Activated CD4-positive, alpha-beta T cell treated with anti-CD3 and anti-CD28 coated beads for 24 hours (primary cell): ENCODE measurements around the gene TAGLN3.

Experiments
- DNase-seq, 2 donors: peaks; one replicate each; pipeline ENCODE4 v3.0.0-alpha.2; 2020; ENCODE audit warnings: low read depth in 2 of 2

Gene TAGLN3

GRCh38 chr3:111978583-111979433 is 19.9 kb upstream of the TAGLN3 start, which contains the start of gene ABHD10:
Gene ABHD10, plus strand, starts transcription at chr3:111979026. Its CDS starts 36 bp downstream, at chr3:111979062.
- peak; percentile 94 to 97 for DNase-seq

GRCh38 chr3:111979434-111980038 is 19.2 kb upstream of the TAGLN3 start:
- DNase-seq, result no peak

- DNase-seq, result no peak
Observed at GRCh38 chr3:111980716-111981456, 17.8 kb upstream of the TAGLN3 start.

DNA sequence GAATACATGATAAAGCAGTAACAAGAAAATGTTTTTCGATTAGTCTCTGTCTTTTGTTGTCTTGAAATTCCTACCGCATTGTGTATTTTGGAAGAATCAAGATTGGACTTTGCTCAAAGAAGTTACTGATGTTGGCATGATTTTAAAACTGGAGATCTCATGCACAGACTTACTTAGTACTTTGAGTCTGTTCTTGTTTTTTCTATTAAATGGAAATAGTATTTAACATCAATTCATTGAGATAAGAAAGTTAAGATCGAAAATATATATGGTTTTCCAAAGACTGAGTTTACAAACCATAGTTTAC is 17.3 kb upstream of the TAGLN3 start:
- DNase-seq, result no peak

DNA sequence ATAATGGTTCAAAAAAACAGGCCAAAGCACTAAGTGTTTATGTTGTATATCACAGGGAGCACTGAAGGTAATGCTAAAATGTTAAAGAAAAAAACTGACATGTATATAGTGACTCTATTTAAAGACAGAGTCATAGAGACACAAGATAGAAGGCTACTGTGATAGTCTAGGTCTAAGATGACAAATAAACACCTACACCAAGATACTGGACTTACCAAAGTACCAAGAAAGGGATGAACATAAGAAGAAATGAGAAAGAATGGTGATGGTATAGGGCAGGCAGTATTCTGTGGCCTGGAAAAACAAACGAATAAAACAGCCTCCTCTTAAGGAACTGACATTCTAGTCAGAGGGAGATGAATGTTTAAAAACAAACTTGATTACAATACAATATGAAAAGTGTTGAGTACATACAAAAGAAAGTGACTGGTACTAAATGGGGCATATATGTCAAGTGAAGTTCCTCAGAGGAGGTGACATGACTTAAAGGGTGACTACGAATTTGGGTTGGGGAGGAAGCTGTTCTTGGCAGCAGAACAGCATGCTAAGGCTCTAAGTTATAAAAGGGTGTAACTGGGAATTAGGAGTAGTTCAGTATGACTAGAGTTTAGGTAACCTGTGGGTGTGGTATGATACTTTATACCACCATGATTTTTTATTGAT is 14.0 kb upstream of the TAGLN3 start:
- DNase-seq, result no peak

GRCh38 chr3:111986800-111987199 is 11.9 kb upstream of the TAGLN3 start:
- DNase-seq, result no peak

DNA sequence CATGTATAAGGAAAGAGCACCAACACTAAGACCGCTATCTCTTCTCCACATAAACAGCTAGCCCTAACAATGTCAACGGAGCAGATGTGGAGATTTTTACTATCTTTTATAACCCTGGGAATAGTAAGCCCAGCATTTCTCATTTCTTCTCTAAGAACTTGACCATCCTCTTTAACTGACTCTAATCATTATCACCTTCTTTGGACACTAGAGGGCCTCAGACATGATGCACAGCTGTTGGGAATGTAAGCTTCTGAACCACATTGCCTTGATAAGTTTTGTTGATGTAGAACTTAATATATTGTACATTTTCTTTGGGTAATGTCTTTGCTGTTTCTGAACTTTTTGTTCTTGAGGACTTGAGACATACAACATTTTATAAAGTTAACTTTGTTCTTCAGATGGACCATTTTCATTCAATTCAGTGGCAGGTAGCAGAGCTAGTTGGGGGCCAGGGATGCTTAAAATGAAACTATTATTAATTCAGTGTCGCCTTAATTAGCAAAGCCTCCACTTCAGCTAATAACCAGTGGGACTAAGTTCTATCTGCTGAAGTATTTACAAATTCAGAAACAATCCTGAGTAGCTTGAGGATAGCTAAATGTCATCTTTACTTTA is 9.6 kb upstream of the TAGLN3 start:
- no peak for DNase-seq

- DNase-seq, result no peak
Observed at GRCh38 chr3:111993038-111993437, 5.7 kb upstream of the TAGLN3 start.

DNA sequence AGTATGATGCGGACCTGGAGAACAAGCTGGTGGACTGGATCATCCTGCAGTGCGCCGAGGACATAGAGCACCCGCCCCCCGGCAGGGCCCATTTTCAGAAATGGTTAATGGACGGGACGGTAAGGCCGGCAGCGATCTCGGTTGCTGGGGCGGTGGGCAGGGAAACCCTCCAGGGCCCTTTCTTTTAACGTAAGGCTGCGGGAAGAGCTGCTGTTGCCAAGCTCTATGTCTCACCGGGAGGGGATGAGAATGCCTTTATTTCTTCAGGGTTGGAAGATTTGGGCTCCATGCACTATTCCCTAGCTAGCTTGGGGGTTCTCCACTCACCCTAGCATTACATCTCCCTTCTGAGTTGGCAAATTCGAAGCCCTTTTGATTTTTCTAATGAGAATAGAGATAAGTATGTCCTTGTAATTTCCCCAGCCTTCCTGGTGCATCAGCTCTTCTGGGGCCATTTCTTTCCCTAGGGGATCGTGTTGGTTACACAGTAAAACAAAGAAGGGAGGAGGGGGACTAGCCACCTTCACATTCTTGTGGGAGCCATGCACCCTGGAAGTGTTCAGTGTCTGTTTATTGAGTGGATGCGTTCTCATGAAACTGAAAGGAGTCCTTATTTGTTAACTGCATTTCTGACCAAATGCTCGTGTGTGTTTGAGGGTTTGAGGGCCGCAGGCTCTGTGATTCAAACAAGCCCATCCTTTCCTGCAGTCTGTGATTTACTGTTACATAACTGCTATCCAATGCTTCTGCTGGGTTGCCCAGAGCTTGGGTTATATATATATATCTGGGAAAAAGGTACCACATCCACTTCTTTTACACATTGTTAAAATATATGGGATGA is 982 bp downstream of the TAGLN3 start:
- no peak for DNase-seq

DNA sequence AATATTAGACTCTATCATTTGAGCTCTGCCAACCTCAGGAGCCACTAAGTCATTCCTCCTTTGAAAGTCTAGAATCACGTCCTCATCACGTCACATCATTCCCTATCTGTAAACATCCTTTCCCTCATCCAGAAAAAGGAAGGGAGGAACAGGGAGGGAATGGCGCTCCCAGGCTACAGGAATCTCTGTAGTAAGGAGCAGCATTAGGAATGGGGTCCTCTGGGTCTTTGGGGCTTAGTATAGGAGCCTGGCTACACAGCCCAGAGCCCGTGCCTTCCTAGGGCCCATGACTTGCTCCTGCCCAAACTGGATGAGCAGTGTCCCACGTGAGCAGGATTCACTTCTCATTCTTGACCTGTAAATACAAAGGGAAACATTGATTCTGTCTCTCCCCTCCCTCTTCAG is 1.6 kb downstream of the TAGLN3 start:
- no peak for DNase-seq

GRCh38 chr3:112000966-112001365 is 2.2 kb downstream of the TAGLN3 start:
- DNase-seq, result no peak

DNA sequence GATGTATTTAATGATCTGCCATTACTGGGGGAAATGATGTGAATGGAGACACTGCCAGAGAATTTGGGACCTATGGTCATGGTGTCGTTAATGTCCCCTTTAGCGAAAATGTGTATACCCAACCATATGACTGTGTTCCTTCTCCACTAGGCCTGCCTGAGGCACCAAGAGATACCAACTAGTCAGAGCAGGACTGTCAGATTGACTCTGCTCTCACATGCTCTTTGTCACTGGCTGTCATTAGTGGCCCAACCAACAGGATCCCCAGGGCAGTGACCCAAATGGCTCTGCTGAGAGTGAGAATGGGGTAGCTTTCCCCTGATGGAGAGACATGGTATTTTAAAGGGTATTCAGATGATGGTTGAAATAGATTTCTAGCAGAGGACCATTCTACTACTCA is 2.8 kb downstream of the TAGLN3 start:
- no peak for DNase-seq

GRCh38 chr3:112002096-112002971 is 3.6 kb downstream of the TAGLN3 start:
- DNase-seq, result peak in 1 of 2 donors; percentile 43

DNA sequence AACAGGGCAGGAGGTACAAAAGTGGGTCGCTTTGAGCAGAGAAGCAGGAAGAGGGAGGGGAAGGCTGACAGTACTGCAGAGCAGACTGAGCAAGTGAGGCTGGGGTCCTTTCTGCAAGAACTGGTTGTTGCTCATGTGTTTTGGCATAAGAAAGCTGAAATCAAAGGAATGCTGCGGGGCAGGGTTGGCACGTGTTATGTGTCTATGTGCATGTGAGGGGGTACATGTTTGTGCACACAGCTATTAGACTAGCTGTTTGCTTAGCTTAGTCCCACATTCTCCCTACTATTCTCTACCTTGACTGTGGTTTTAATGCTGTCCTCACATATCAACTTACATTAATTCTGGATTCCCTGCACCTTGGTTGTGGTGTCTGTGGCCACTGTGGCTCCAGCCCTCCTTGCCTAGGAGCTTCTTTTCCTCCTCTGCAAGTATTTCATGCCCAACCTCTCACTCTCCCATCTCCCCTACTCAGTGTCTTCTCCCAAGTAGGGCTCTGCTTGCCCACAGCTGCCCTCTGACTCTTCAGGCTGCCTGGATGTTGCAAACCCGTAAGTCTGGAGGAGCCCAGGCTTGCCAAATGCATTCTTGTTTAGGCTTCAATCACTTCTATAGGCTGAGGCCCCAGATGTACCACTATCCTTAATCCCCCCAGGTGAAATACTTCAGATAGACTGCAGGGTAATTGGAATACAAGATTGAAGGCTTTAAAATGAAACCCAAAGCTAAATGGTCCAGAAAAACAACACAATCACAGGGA is 4.8 kb downstream of the TAGLN3 start:
- DNase-seq, result no peak

DNA sequence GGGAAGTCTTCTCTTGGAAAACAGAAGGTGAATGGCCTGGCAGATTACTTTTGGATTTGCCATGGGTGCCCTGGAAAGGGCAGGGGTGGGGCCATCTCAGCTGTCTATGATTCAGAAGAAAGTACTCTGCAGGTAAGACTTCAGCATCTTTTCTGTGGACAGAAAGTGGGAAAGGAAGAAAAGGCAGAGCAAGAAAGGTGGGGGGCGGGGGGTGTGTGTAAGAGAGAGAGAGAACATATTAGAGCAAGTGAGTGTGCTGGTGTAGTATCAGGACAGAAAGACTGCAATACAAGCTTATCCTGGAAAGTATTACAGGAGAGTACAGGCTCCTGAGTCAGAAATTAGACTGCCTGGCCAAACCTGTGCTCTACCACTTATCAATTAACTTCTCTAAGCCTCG is 5.5 kb downstream of the TAGLN3 start:
- DNase-seq, result no peak

- no peak for DNase-seq
Observed at GRCh38 chr3:112004669-112005068, 5.9 kb downstream of the TAGLN3 start.

DNA sequence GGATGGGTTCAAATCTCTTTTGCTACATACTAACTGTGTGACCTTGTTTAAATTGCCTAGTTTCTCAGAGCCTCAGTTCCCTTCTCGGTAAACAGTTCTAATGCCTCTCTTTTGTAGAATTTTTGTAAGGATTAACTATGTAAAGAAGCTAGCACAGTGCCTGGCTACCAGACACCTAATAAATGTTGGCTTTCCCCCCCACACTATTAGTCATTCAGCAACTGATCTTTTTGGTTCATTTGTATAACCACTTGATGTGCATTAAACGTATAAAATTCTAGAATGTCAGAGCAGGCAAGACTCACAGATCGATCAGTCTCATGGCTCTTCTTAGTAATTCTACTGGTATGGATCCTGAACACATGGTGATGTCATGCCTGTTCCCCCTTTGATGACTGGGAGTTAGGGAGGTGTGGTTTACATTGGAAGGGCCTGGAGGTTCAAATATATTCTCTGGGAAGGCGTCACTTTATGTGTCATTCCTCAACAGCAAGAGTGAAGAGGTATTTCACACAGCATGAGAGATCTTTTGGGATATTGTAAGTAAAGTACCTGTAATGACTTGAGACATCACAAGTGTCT is 6.5 kb downstream of the TAGLN3 start:
- no peak for DNase-seq

DNA sequence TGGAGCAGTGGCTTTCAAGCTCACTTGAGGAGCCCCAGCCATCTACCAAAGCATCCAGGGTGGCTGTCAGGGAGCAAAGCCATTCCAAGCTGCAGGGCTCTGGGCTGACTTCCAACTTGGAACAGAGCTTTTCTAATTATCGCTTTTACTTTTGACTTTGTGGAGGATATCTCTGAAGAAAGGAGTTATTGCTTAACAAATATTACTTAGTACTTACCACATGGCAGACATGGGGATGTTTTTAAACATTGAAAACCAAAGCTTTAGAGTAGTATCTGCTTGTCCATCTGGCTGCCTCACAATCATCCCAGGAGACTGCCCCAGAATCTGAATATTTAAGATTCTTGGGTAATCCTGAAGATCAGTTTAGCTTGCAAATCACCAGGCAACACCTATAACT is 8.9 kb downstream of the TAGLN3 start:
- DNase-seq, result no peak

DNA sequence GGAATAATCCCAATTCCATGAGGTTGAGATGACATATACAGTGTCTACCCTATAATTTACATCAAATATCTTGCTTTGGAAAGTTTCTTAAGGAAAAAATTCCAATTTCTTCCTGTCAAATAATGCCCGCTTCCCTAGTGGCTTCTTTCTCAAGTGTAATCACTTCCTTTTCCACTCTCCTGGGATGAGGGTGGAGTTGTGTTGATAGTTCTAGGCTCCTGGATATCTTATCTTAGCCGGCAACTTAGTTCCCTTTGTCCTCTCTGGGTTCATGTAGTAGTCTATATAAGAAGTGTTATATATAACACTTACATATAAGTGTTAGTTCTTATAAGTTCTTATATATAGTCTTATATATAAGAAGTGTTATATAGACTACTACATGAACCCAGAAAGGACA is 10.9 kb downstream of the TAGLN3 start:
- no peak for DNase-seq
